Colonic mucosa (tissue), 4 donors: ENCODE results near the gene ZNF789. TPM values are rescaled to one million over a fixed set of nuclear protein-coding genes. Genes with fewer than 3 reads are reported as not detected.

Experiments used
- DNase-seq: peaks from one replicate; pipeline ENCODE4 v3.0.0-alpha.2; 2020
- H3K27ac ChIP-seq: fragments of 200-600 bp; one replicate; pipeline ENCODE4 v1.8.0; 2021
- H3K27me3 ChIP-seq: fragments of 200-600 bp; one replicate; pipeline ENCODE4 v1.8.0; 2021
- H3K36me3 ChIP-seq: fragments of 200-600 bp; one replicate; pipeline ENCODE4 v1.8.0; 2021
- H3K4me1 ChIP-seq: fragments of 200-600 bp; one replicate; pipeline ENCODE4 v1.8.0; 2021; ENCODE audit warnings: mild to moderate bottlenecking
- H3K4me3 ChIP-seq: fragments of 200-600 bp; one replicate; pipeline ENCODE4 v1.8.0; 2021
- H3K9ac ChIP-seq, 2 donors: one replicate each; pipeline ENCODE4 v1.7.0; 2013; ENCODE audit warnings: control low read depth in 2 of 2, low read depth in 2 of 2, low read length in 2 of 2
- H3K9me3 ChIP-seq: fragments of 200-600 bp; one replicate; pipeline ENCODE4 v1.8.0; 2021
- CTCF ChIP-seq: fragments of 200-600 bp; IDR thresholded peaks from one replicate; pipeline ENCODE4 v1.8.0; 2022; ENCODE audit warnings: antibody characterized with exemption, mild to moderate bottlenecking
- intact Hi-C: fragments of 100-400 bp; cut with DNase I; formaldehyde crosslinking; loops from one replicate; pipeline ENCODE4 v1.14.1; 2022
- total RNA-seq, 2 donors: library from RNA; stranded (reverse); fragmentation: NEBNext Ultra II Directional in 1 of 2; extraction: Animal tissue kit (Norgen Biotek cat#: 25700) in 1 of 2; gene quantifications; one replicate each; pipeline ENCODE4 v1.2.1, GENCODE V29; 2021
- donor health status: healthy.
- donor health status: DM: no; HTN: no; CAD: no.
- donor health status: DM: no; HTN: no; CAD: no.

The ZNF789 gene
- total RNA-seq, 2 donors from 2014 or later: 9.0 to 23.0 TPM

GRCh38 chr7:99505324-99505662 lies 32.6 kb downstream of the ZNF789 start:
- intact Hi-C loops: loop anchor here (10.0 kb wide), 1 partner anchor 50 kb away; the partner anchor contains the start of genes FAM200A and ZNF655
- TF ChIP-seq CTCF: no peak
- Histone ChIP-seq H3K27me3 (no peaks in the 10 kb centered on the region), H3K4me3 (peak overlapping the region; percentile 81), H3K36me3 (no peaks in the 10 kb centered on the region), H3K27ac (peak overlapping the region; percentile 83), H3K9ac (peak overlapping the region; percentile 52 to 80), H3K9me3 (no peaks in the 10 kb centered on the region), H3K4me1 (peaks cover 13% of the 10 kb centered on the region)
- DNase-seq: no peak

GRCh38 chr7:99514050-99514449 lies 41.4 kb downstream of the ZNF789 start:
- no peak for DNase-seq
- Histone ChIP-seq H3K27ac (no peak overlapping the region), H3K4me3 (no peak overlapping the region), H3K27me3 (no peaks in the 10 kb centered on the region), H3K9ac (no peak overlapping the region), H3K9me3 (no peaks in the 10 kb centered on the region), H3K36me3 (peaks cover 4% of the 10 kb centered on the region), H3K4me1 (no peaks in the 10 kb centered on the region)
- no peak for TF ChIP-seq CTCF
- intact Hi-C loops: no loop called here

DNA sequence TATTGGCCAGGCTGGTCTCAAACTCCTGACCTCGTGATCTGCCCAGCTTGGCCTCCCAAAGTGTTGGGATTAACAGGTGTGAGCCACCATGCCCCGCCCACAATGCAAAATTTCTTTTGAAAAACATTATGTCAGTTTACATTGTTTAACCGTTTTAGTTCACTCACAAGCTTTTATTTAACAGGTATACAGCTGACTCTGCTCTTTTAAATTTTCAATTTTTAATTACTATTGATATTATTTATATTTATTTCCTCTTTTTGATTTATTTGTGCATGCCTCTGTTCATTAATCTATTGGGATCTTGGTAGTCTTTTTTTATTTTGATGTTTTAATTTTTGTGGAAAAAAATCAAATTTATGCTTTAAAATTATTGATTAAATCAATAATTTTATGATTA lies 48.7 kb downstream of the ZNF789 start:
- H3K9me3 ChIP-seq: no peaks in the 10 kb centered on the region
- H3K4me1 ChIP-seq: no peaks in the 10 kb centered on the region
- DNase-seq: no peak
- no peak for TF ChIP-seq CTCF
- no peak overlapping the region for H3K4me3 ChIP-seq
- H3K36me3 ChIP-seq: no peaks in the 10 kb centered on the region
- no peaks in the 10 kb centered on the region for H3K27me3 ChIP-seq
- H3K27ac ChIP-seq: no peak overlapping the region
- intact Hi-C loops: no loop called here
- H3K9ac ChIP-seq: no peak overlapping the region

DNA sequence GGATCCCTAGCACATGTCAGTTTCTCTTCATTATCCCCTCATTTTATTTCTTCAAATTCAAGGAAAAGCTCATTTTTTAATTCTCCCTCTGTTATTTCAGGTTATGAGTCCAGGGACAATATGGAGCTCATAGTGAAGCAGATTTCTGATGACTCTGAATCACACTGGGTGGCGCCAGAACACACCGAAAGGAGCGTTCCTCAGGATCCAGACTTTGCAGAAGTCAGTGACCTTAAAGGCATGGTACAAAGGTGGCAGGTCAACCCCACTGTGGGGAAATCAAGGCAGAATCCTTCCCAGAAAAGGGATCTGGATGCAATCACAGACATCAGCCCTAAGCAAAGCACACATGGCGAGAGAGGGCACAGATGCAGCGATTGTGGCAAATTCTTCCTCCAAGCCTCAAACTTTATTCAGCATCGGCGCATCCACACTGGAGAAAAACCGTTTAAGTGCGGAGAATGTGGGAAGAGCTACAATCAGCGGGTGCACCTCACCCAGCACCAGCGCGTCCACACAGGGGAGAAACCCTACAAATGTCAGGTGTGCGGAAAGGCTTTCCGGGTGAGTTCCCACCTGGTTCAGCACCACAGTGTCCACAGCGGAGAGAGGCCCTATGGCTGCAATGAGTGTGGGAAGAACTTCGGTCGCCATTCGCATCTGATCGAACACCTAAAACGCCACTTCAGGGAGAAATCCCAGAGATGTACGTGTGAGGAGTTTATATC lies 53.2 kb downstream of the ZNF789 start:
- Histone ChIP-seq H3K27ac (no peak overlapping the region), H3K27me3 (no peaks in the 10 kb centered on the region), H3K4me1 (no peaks in the 10 kb centered on the region), H3K9ac (no peak overlapping the region), H3K4me3 (no peak overlapping the region), H3K9me3 (peaks cover 3% of the 10 kb centered on the region), H3K36me3 (peaks cover 3% of the 10 kb centered on the region)
- TF ChIP-seq CTCF: no peak
- DNase-seq: no peak
- intact Hi-C loops: no loop called here

DNA sequence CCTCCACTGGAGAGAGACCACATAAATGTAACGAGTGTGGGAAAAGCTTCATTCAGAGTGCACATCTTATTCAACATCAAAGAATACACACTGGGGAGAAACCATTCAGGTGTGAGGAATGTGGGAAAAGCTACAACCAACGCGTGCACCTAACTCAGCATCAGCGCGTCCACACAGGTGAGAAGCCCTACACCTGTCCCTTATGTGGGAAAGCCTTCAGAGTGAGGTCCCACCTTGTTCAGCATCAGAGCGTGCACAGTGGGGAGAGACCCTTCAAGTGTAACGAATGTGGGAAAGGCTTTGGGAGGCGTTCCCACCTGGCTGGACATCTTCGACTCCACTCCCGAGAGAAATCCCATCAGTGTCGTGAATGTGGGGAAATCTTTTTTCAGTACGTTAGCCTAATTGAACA lies 58.7 kb downstream of the ZNF789 start:
- Histone ChIP-seq H3K27me3 (no peaks in the 10 kb centered on the region), H3K27ac (no peak overlapping the region), H3K9me3 (peaks cover 7% of the 10 kb centered on the region), H3K9ac (no peak overlapping the region), H3K4me1 (no peaks in the 10 kb centered on the region), H3K36me3 (peaks cover 15% of the 10 kb centered on the region), H3K4me3 (no peak overlapping the region)
- DNase-seq: no peak
- intact Hi-C loops: loop anchor here (10.0 kb wide), 1 partner anchor 313 kb away; no protein-coding TSS in a partner anchor
- TF ChIP-seq CTCF: no peak
